Keratinocyte (primary cell): Measurements from ENCODE around the gene SVOP. TPM values are rescaled to one million over a fixed set of nuclear protein-coding genes. Genes with fewer than 3 reads are reported as not detected.
"Not testable (repeated sequence)": the region's sequence is repeated elsewhere in the genome, so short reads cannot be mapped to it uniquely, and the experiment has no call there.

Experiments used
- DNase-seq: peaks from one replicate; pipeline ENCODE4 v3.0.0-alpha.2; 2011; ENCODE audit warnings: low read depth, missing footprints, low spot score
- FAIRE-seq: peaks from 2 replicates; lab custom pipeline; 2011; peaks lifted over from hg19 to GRCh38; lab: Jason Lieb, UNC
- H2AFZ ChIP-seq: 2 replicates; pipeline ENCODE4 v1.6.0; 2012; ENCODE audit warnings: low read length, control low read depth, inconsistent platforms; ENCODE audit not compliant: control insufficient read depth
- H3K27ac ChIP-seq: 2 replicates; pipeline ENCODE4 v1.5.1; 2011; ENCODE audit warnings: low read length; ENCODE audit not compliant: control insufficient read depth, insufficient read depth
- H3K27me3 ChIP-seq: 3 replicates; pipeline ENCODE4 v1.6.0; 2011; ENCODE audit warnings: low read length; ENCODE audit not compliant: control insufficient read depth, insufficient read depth; ENCODE audit errors: extremely low read depth
- H3K36me3 ChIP-seq, 2 experiments: 2 replicates in 1 of 2; 3 replicates in 1 of 2; pipeline ENCODE4 v1.5.1; 2011; ENCODE audit warnings: low read length in 2 of 2, mild to moderate bottlenecking in 1 of 2; ENCODE audit not compliant: control insufficient read depth in 2 of 2, insufficient read depth in 2 of 2; ENCODE audit errors: extremely low read depth in 1 of 2
- H3K4me1 ChIP-seq: 3 replicates; pipeline ENCODE4 v1.5.1; 2011; ENCODE audit warnings: low read length; ENCODE audit not compliant: control insufficient read depth, insufficient read depth; ENCODE audit errors: extremely low read depth
- H3K4me2 ChIP-seq: 3 replicates; pipeline ENCODE4 v1.6.0; 2011; ENCODE audit warnings: low read depth, low read length; ENCODE audit not compliant: control insufficient read depth, insufficient read depth; ENCODE audit errors: extremely low read depth
- H3K4me3 ChIP-seq, 3 experiments: fragments of 200-600 bp in 1 of 3; sonication (generic) in 1 of 3; 2 replicates in 2 of 3; 3 replicates in 1 of 3; pipeline ENCODE4 v1.5.1; 2011 to 2016; ENCODE audit warnings: low read length in 3 of 3, mild to moderate bottlenecking in 3 of 3, control low read depth in 2 of 3, inconsistent platforms in 1 of 3, low read depth in 1 of 3, mixed read lengths in 1 of 3, mixed run types in 1 of 3, moderate library complexity in 1 of 3; ENCODE audit not compliant: control insufficient read depth in 2 of 3, insufficient read depth in 2 of 3; ENCODE audit errors: extremely low read depth in 1 of 3
- H3K79me2 ChIP-seq: 2 replicates; pipeline ENCODE4 v1.6.0; 2012; ENCODE audit warnings: low read length; ENCODE audit not compliant: control insufficient read depth, insufficient read depth
- H3K9ac ChIP-seq: 3 replicates; pipeline ENCODE4 v1.6.0; 2011; ENCODE audit warnings: low read length; ENCODE audit not compliant: control insufficient read depth, insufficient read depth; ENCODE audit errors: extremely low read depth
- H3K9me1 ChIP-seq: 3 replicates; pipeline ENCODE4 v1.6.0; 2011; ENCODE audit warnings: low read length; ENCODE audit not compliant: control insufficient read depth, insufficient read depth; ENCODE audit errors: extremely low read depth
- H3K9me3 ChIP-seq: 2 replicates; pipeline ENCODE4 v1.5.1; 2012; ENCODE audit warnings: low read depth, low read length; ENCODE audit not compliant: control insufficient read depth
- H4K20me1 ChIP-seq: 3 replicates; pipeline ENCODE4 v1.6.0; 2011; ENCODE audit warnings: low read length; ENCODE audit not compliant: control insufficient read depth, insufficient read depth; ENCODE audit errors: extremely low read depth
- CTCF ChIP-seq, 3 experiments: IDR thresholded peaks in 1 of 3; conservative IDR thresholded peaks in 1 of 3; optimal IDR thresholded peaks in 1 of 3; 2 replicates in 2 of 3; 3 replicates in 1 of 3; pipeline versions ENCODE3 to v1.5.1; 2011; ENCODE audit warnings: low read length in 3 of 3, mild to moderate bottlenecking in 3 of 3, moderate library complexity in 2 of 3, control low read depth in 1 of 3, inconsistent platforms in 1 of 3; ENCODE audit not compliant: insufficient read depth in 2 of 3; ENCODE audit errors: extremely low read depth in 1 of 3
- EZH2 ChIP-seq: IDR thresholded peaks from one replicate; pipeline ENCODE4 v1.6.1; 2012; ENCODE audit warnings: inconsistent platforms, mild to moderate bottlenecking, low read length, moderate library complexity
- dilution Hi-C: fragments of 300-500 bp; cut with MboI; formaldehyde crosslinking; loops from one replicate; pipeline ENCODE4 v1.7.0; 2020; ENCODE audit warnings: low sequenced_read_pairs; ENCODE audit not compliant: extremely low pct_ligation_motif_present
- polyA plus RNA-seq, 5 experiments: library from polyadenylated mRNA; depleted of rRNA in 3 of 5; stranded (reverse) in 3 of 5; stranded (forward) in 1 of 5; unstranded in 1 of 5; fragments of >200 nt; gene quantifications; 1 replicate in 1 of 5; 2 replicates in 3 of 5; 3 replicates in 1 of 5; pipeline versions ENCODE4 v1.2.1 to v1.2.3, GENCODE V29; 2011 to 2012; ENCODE audit warnings: missing spikeins in 2 of 5, low read depth in 1 of 5, low replicate concordance in 1 of 5

The SVOP gene
- polyA plus RNA-seq, 1 donor (not counting 4 experiments of a cell fraction or from before 2014, with no cell fraction given): not detected

- dilution Hi-C loops: no loop called here
- H3K27ac ChIP-seq: no peak overlapping the region
- H3K36me3 ChIP-seq: peaks cover 0 to 3% of the 10 kb centered on the region in 2 experiments
- H3K4me3 ChIP-seq: no peak overlapping the region
- no peaks in the 10 kb centered on the region for H4K20me1 ChIP-seq
- no peak for TF ChIP-seq EZH2
- no peak for TF ChIP-seq CTCF (optimal IDR thresholded peaks at IDR 0.05 in 1 of 3, IDR thresholded peaks at IDR 0.05 in 1 of 3, conservative IDR thresholded peaks at IDR 0.05 in 1 of 3; ENCODE audit: extremely low read depth in 1 of 3, insufficient read depth in 2 of 3, low read length in 3 of 3)
- FAIRE-seq (no peak), DNase-seq (no peak)
- H3K9me3 ChIP-seq: no peaks in the 10 kb centered on the region
- no peak overlapping the region for H3K9ac ChIP-seq
- H3K4me2 ChIP-seq: no peak overlapping the region
- H3K9me1 ChIP-seq: no peaks in the 10 kb centered on the region
- peaks cover 9% of the 10 kb centered on the region for H3K4me1 ChIP-seq
- no peaks in the 10 kb centered on the region for H3K27me3 ChIP-seq
- peaks cover 2% of the 10 kb centered on the region for H3K79me2 ChIP-seq
- no peak overlapping the region for H2AFZ ChIP-seq
These were observed 33.7 kb upstream of the SVOP start for GRCh38 chr12:109054520-109054919.

- DNase-seq, H4K20me1 ChIP-seq, H3K4me1 ChIP-seq, H3K9me1 ChIP-seq, FAIRE-seq, H3K27ac ChIP-seq, H3K9ac ChIP-seq, dilution Hi-C loops, H3K79me2 ChIP-seq, H3K9me3 ChIP-seq, H3K36me3 ChIP-seq, H3K27me3 ChIP-seq: not testable (repeated sequence)
- H3K4me2 ChIP-seq: peak overlapping the region; percentile 93
- peak overlapping the region in 2 of 3 experiments; percentile 74 to 79 for H3K4me3 ChIP-seq
- H2AFZ ChIP-seq: peak overlapping the region; percentile 80
These were observed 33.3 kb upstream of the SVOP start for GRCh38 chr12:109054124-109054513.
